ENCODE data around the gene WNT16.

DNA sequence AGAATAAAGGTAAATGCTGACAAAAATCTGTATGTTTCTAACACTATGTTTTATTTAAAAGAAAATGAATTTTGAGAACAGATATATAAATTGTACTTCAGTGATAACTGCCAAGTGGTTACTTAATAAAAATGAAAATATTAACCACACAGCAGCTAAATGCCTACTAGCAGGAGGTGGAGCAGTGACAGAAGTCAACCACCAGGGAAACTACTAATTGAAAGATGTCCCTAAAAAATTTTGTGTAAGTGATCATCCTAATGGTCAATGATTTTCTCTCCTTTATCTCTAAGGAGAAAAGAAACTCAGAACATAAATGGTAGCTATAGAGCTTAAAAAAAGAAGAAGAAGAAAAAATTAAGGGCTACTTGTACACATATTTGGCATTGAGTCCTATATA is 22.9 kb downstream of the WNT16 start:
- TF ChIP-seq, protein P1, sequence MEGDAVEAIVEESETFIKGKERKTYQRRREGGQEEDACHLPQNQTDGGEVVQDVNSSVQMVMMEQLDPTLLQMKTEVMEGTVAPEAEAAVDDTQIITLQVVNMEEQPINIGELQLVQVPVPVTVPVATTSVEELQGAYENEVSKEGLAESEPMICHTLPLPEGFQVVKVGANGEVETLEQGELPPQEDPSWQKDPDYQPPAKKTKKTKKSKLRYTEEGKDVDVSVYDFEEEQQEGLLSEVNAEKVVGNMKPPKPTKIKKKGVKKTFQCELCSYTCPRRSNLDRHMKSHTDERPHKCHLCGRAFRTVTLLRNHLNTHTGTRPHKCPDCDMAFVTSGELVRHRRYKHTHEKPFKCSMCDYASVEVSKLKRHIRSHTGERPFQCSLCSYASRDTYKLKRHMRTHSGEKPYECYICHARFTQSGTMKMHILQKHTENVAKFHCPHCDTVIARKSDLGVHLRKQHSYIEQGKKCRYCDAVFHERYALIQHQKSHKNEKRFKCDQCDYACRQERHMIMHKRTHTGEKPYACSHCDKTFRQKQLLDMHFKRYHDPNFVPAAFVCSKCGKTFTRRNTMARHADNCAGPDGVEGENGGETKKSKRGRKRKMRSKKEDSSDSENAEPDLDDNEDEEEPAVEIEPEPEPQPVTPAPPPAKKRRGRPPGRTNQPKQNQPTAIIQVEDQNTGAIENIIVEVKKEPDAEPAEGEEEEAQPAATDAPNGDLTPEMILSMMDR (IDR thresholded peaks at IDR 0.05; ENCODE audit: borderline replicate concordance, extremely low read depth, low read length, poor library complexity, severe bottlenecking) = peak; percentile 9
- no peak for TF ChIP-seq EZH2 (IDR thresholded peaks at IDR 0.05; ENCODE audit: borderline replicate concordance, low read depth, low read length, severe bottlenecking)

Data from DND-41 (cell line).